ENCODE data around the gene ZNF419. TPM values are rescaled to one million over a fixed set of nuclear protein-coding genes. Genes with fewer than 3 reads are reported as not detected.
"Not testable (repeated sequence)": the region's sequence is repeated elsewhere in the genome, so short reads cannot be mapped to it uniquely, and the experiment has no call there.

The ZNF419 gene
- total RNA-seq, 2 donors from 2014 or later, result 6.7 to 7.2 TPM

DNA sequence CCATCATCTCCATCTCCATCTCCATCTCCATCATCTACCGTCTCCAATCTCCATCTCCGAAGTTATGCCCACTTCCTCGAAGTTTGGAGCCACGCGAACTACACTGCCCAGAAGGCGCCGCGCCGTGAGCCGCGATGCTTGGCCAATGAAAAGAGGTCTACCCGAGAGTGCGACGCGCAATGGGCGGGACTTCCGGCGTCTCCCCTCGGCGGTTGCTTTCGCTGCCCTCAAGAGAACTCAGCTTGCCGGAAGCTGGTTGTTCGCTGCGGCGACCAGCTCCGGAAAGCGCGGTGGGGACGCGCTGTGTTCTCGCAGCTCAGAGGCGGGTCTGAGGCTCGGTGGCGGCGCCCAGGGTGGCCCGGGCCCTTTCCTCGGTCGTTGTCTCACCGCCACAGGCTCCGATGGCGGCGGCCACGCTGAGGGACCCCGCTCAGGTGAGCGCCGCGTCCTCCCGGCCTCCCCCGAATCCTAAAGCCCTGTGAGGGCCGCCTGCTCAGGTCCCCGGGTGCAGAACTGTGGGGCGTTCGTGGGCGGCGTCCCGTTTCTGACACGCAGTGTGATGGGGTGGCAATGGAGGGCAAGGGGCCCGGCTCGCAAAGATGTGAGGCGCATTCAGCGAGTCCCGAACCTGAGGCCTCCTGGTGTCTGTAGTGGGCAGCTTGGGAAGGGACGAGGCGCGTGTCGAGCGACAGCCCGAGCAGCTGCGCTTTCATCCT lies 12.3 kb downstream of the ZNF419 start, which contains the start of gene ZNF773:
ZNF773 (plus strand) TSS at position 259 of the 716 bp plus-strand sequence; CDS start at position 402, 143 bp downstream.
- H3K27ac Mint-ChIP-seq, result peak within 1 kb of the TSS; percentile 48 to 74
- not testable (repeated sequence) for H3K27me3 Mint-ChIP-seq
- peaks cover 18% of the 10 kb centered on the region for H3K9me3 Mint-ChIP-seq
- peak; percentile 98 to 100 for ATAC-seq
- peak within 1 kb of the TSS; percentile 85 for H3K4me3 Mint-ChIP-seq
- peaks cover 20 to 26% of the 10 kb centered on the region in 2 donors for H3K4me1 Mint-ChIP-seq (ENCODE audit: low read depth in 2 of 2)
- H3K36me3 Mint-ChIP-seq, result peaks cover 60% of the 10 kb centered on the region
- peak; percentile 96 for DNase-seq (ENCODE audit: low spot score)

DNA sequence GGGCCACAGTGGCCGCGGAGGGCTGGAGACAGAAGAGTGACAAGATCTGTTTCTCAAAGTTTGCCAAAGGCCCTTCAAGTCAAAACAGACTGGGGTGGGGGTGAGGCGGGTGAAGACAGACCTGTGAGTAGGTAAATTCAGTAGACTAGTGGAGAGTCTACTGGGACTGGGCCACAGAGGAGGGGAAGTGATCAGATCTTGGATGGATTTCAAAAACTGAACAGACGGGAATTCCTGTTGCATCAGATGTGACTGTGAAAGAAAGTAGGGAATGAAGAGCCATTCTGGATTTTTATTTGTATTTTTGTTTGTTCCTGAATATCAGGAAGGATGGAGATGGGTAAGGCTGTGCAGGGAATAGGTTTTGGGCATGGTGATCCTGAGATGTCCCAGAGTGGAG lies 12.8 kb downstream of the ZNF419 start:
- H3K27ac Mint-ChIP-seq, result peak overlapping the region; percentile 47 to 74
- H3K36me3 Mint-ChIP-seq, result peaks cover 61% of the 10 kb centered on the region
- H3K9me3 Mint-ChIP-seq, result peaks cover 18% of the 10 kb centered on the region
- peaks cover 20 to 26% of the 10 kb centered on the region in 2 donors for H3K4me1 Mint-ChIP-seq (ENCODE audit: low read depth in 2 of 2)
- H3K27me3 Mint-ChIP-seq; ATAC-seq; DNase-seq (ENCODE audit: low spot score): not testable (repeated sequence)
- H3K4me3 Mint-ChIP-seq, result peak overlapping the region; percentile 85

DNA sequence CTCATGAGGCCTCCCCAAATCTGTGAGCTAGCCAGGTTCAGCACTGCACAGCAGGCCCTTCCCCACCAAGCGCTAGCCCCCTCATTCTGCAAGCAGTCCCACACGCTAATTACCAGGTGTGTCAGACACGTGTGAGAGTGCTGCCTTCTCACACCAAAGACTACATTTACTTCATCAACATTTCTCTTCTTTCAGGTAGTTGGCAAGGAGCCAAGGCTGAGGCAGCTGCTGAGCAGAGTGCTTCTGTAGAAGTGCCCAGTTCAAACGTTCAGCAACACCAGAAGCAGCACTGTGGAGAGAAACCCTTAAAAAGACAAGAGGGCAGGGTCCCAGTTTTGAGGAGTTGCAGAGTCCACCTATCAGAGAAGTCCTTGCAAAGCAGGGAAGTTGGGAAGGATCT lies 18.6 kb downstream of the ZNF419 start:
- no peaks in the 10 kb centered on the region for H3K27me3 Mint-ChIP-seq
- no peak overlapping the region for H3K27ac Mint-ChIP-seq
- H3K4me1 Mint-ChIP-seq (ENCODE audit: low read depth in 2 of 2), result peaks cover 2 to 14% of the 10 kb centered on the region in 2 donors
- DNase-seq (ENCODE audit: low spot score), result no peak
- H3K9me3 Mint-ChIP-seq, result peaks cover 25% of the 10 kb centered on the region
- ATAC-seq, result no peak
- H3K4me3 Mint-ChIP-seq, result no peak overlapping the region
- peaks cover 77% of the 10 kb centered on the region for H3K36me3 Mint-ChIP-seq

DNA sequence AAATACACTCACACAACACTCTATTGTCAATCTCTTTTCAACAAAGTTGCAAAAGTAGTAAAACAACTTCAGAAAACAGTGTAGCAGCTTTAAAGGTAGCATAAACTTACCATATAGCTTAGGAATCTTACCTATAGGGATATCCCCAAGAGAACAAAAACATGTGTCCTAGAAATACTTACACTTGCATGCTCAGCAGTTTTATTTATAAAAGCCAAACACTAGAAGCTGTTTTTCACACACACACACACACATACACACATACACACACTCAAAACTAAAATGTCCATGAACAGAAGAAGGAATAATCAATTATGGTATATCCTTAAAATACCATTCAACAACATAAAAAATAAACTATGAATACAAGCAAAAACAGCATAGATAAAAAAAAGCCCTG lies 23.9 kb downstream of the ZNF419 start:
- H3K9me3 Mint-ChIP-seq, result peaks cover 34% of the 10 kb centered on the region

DNA sequence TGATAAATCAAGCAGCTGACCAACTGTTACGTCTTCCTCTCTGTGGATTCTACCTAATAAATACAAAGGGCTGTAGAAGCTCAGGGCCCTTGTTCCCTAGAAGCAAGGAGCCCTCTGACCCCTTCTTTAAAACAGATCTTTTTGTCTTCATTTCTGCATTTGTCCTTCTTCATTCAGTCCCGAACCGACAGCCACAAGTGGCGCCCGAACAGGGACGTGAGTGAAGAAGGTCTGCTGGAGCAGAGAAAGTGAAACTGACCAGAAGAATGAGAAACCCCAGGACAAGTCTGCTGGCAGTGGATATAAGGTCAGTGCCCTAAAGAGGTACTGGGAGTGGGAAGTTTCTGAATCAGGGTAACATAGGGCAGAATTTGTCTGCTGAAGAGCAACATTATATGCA lies 25.3 kb downstream of the ZNF419 start:
- Mint-ChIP-seq H3K36me3 (peaks cover 68% of the 10 kb centered on the region), H3K27ac (no peak overlapping the region), H3K4me3 (no peak overlapping the region), H3K27me3 (no peaks in the 10 kb centered on the region), H3K9me3 (peaks cover 33% of the 10 kb centered on the region), H3K4me1 (ENCODE audit: low read depth in 2 of 2) (no peaks in the 10 kb centered on the region)
- ATAC-seq (no peak), DNase-seq (ENCODE audit: low spot score) (no peak)

More for the DNA sequence above, 23.9 kb downstream of the ZNF419 start:
- no peak for DNase-seq (ENCODE audit: low spot score)
- Mint-ChIP-seq H3K36me3 (peaks cover 73% of the 10 kb centered on the region), H3K4me3 (no peak overlapping the region), H3K27me3 (no peaks in the 10 kb centered on the region), H3K27ac (no peak overlapping the region), H3K4me1 (ENCODE audit: low read depth in 2 of 2) (no peaks in the 10 kb centered on the region)
- ATAC-seq, result no peak

DNA sequence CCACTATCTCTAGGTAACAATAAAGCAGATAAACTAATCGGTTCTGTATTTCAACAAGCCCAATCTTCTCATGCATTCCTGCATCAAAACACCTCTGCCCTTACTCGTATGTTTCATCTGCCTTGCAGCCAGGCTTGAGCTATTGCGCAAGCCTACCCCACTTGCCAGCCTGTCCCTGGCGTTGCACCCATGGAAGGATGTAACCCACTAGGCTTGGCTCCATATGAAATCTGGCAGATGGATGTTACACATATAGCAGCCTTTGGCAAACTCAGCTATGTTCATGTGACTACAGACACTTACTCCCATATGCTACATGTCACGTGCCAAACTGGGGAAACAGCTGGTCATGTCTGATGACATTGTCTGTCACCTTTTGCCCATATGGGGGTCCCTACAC lies 27.7 kb downstream of the ZNF419 start:
- H3K27me3 Mint-ChIP-seq, result no peaks in the 10 kb centered on the region
- H3K27ac Mint-ChIP-seq, result no peak overlapping the region
- DNase-seq (ENCODE audit: low spot score) (no peak), ATAC-seq (no peak)
- no peak overlapping the region for H3K4me3 Mint-ChIP-seq
- peaks cover 30% of the 10 kb centered on the region for H3K9me3 Mint-ChIP-seq
- no peaks in the 10 kb centered on the region for H3K4me1 Mint-ChIP-seq (ENCODE audit: low read depth in 2 of 2)
- H3K36me3 Mint-ChIP-seq, result peaks cover 48% of the 10 kb centered on the region

DNA sequence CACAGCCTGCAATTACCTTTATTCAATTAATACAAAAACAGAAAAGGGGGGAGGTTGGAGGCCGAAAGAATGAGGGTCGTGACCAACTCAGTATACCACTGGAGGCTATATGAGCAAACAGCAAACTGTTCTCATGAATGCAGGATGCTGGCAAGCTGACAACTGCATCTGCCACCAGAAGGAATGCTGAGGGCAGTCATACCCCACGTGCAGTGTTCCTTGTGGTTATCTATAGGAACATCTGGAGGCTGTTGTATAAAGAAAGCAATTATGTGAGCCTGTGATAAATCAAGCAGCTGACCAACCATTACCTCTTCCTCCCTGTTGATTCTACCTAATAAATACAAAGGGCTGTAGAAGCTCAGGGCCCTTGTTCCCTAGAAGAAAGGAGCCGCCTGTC lies 30.5 kb downstream of the ZNF419 start:
- H3K4me1 Mint-ChIP-seq (ENCODE audit: low read depth in 2 of 2); H3K27me3 Mint-ChIP-seq; ATAC-seq; H3K4me3 Mint-ChIP-seq; H3K27ac Mint-ChIP-seq; DNase-seq (ENCODE audit: low spot score): not testable (repeated sequence)
- peaks cover 39% of the 10 kb centered on the region for H3K36me3 Mint-ChIP-seq
- H3K9me3 Mint-ChIP-seq, result peaks cover 20% of the 10 kb centered on the region

DNA sequence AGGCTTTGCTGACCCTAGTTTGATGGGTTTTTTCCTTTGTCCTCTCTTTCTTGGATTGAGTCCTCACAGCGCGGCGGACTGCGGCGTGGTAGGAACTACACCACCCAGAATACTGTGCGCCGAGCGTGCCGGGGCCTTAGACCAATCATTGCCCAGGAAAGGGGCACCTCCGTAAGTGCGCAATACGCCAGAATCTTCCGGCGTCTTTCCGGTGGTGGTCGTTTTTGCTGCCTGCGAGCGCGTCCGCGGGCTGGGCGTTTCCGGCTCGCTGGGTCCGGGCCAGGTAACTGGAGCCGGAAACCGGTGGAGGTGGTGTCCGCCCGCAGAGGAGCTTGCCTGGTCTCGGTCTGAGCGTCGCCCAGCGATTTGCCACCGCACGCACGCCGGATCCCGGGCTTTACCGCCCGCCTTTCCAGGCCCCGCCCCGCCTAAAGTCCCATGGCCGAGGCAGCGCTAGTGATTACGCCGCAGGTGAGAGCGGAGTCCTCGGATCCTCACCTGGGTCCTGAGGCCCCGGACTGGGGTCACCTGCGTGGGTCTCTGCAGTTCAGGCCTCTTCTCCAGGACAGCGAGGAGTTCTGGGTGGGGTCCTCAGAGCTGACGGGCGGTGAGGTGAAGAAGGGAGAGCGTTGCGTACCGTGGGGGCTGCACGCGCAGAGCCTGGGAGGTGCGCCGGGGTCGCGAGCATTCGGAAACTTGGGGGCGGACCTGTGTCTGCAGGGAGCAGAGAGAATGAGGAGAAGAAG lies 39.8 kb downstream of the ZNF419 start, which contains the start of gene ZNF549:
ZNF549 (plus strand) TSS at position 221 of the 746 bp plus-strand sequence; CDS start at position 439, 218 bp downstream.
- peak; percentile 100 for ATAC-seq
- H3K27me3 Mint-ChIP-seq, result peaks cover 0 to 7% of the 10 kb centered on the region in 2 donors
- peaks cover 28% of the 10 kb centered on the region for H3K36me3 Mint-ChIP-seq
- peak; percentile 92 for DNase-seq (ENCODE audit: low spot score)
- peaks cover 11% of the 10 kb centered on the region for H3K9me3 Mint-ChIP-seq
- peak within 1 kb of the TSS; percentile 92 for H3K4me3 Mint-ChIP-seq
- H3K4me1 Mint-ChIP-seq (ENCODE audit: low read depth in 2 of 2), result peaks cover 12 to 15% of the 10 kb centered on the region in 2 donors
- peak within 1 kb of the TSS; percentile 72 to 85 for H3K27ac Mint-ChIP-seq

DNA sequence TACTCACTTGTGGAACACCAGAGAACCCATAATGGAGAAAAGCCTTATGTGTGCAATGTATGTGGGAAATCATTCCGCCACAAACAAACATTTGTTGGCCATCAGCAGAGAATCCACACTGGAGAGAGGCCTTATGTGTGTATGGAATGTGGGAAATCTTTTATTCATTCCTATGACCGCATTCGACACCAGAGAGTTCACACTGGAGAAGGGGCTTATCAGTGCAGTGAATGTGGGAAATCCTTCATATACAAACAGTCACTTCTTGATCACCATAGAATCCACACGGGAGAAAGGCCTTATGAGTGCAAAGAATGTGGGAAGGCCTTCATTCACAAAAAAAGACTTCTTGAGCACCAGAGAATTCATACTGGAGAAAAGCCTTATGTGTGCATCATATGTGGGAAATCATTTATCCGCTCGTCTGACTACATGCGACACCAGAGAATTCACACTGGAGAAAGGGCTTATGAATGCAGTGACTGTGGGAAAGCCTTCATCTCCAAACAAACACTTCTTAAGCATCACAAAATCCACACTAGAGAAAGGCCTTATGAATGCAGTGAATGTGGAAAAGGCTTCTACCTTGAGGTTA lies 50.5 kb downstream of the ZNF419 start:
- no peak for ATAC-seq
- DNase-seq (ENCODE audit: low spot score), result no peak
- no peak overlapping the region for H3K27ac Mint-ChIP-seq

More for the DNA sequence above, 50.5 kb downstream of the ZNF419 start:
- H3K9me3 Mint-ChIP-seq, result peaks cover 37% of the 10 kb centered on the region
- H3K4me3 Mint-ChIP-seq, result no peak overlapping the region
- H3K36me3 Mint-ChIP-seq, result peaks cover 92% of the 10 kb centered on the region
- H3K27me3 Mint-ChIP-seq, result no peaks in the 10 kb centered on the region
- H3K4me1 Mint-ChIP-seq (ENCODE audit: low read depth in 2 of 2), result peaks cover 0 to 4% of the 10 kb centered on the region in 2 donors

Other genes with a start within 250 kb of the ZNF419 start
- gene ZNF805, start 247.1 kb upstream of the ZNF419 start, total RNA-seq, result 10 to 100 TPM; 14.7 to 15.5 TPM
- gene ZNF460, start 207.3 kb upstream of the ZNF419 start, total RNA-seq, result 100 to 1,000 TPM in 1 of 2 donors, 10 to 100 TPM in 1; 57.5 to 106 TPM
- gene ZNF543, start 167.3 kb upstream of the ZNF419 start, total RNA-seq, result 1 to 10 TPM; 5.9 to 7.2 TPM
- gene ZNF304, start 136.5 kb upstream of the ZNF419 start, total RNA-seq, result 1 to 10 TPM; 4.7 to 9.8 TPM
- gene TRAPPC2B, start 124.2 kb upstream of the ZNF419 start, total RNA-seq, result 1 to 10 TPM; 3.5 to 5.2 TPM
- 1 to 10 TPM; 2.2 to 3.0 TPM for gene ZNF547, start 124.2 kb upstream of the ZNF419 start, total RNA-seq
- gene ZNF548, start 97.9 kb upstream of the ZNF419 start, total RNA-seq, result 10 to 100 TPM; 18.9 to 22.0 TPM
- 10 to 100 TPM; 10.6 to 11.1 TPM for gene ZNF17, start 76.6 kb upstream of the ZNF419 start, total RNA-seq
- 10 to 100 TPM; 11.5 to 21.7 TPM for gene ZNF749, start 52.4 kb upstream of the ZNF419 start, total RNA-seq
- gene VN1R1, start 30.6 kb upstream of the ZNF419 start, total RNA-seq, result under 1 TPM in 1 of 2 donors, not detected in 1; 0.21 TPM
- 1 to 10 TPM; 3.4 to 6.8 TPM for gene ZNF772, start 10.2 kb upstream of the ZNF419 start, total RNA-seq
- 1 to 10 TPM; 4.8 to 5.6 TPM for gene ZNF773, start 12.2 kb downstream of the ZNF419 start, total RNA-seq
- 1 to 10 TPM; 4.8 to 7.3 TPM for gene ZNF549, start 39.6 kb downstream of the ZNF419 start, total RNA-seq
- gene ZNF550, start 72.1 kb downstream of the ZNF419 start, total RNA-seq, result 1 to 10 TPM; 7.8 to 8.8 TPM
- 1 to 10 TPM; 3.1 to 3.4 TPM for gene ZNF416, start 91.2 kb downstream of the ZNF419 start, total RNA-seq
- 1 to 10 TPM; 4.8 to 5.5 TPM for gene ZIK1, start 96.4 kb downstream of the ZNF419 start, total RNA-seq
- gene ZNF530, start 112.1 kb downstream of the ZNF419 start, total RNA-seq, result 1 to 10 TPM; 4.7 to 9.8 TPM
- gene ZNF134, start 126.5 kb downstream of the ZNF419 start, total RNA-seq, result 10 to 100 TPM; 11.3 to 11.6 TPM
- 10 to 100 TPM in 1 of 2 donors, 1 to 10 TPM in 1; 9.9 to 12.4 TPM for gene ZNF211, start 145.4 kb downstream of the ZNF419 start, total RNA-seq
- not detected for gene ZSCAN4, start 181.2 kb downstream of the ZNF419 start, total RNA-seq
- gene ZNF551, start 194.2 kb downstream of the ZNF419 start, total RNA-seq, result 10 to 100 TPM in 1 of 2 donors, 1 to 10 TPM in 1; 6.6 to 13.5 TPM
- gene ZNF154, start 221.5 kb downstream of the ZNF419 start, total RNA-seq, result 1 to 10 TPM in 1 of 2 donors, under 1 TPM in 1; 0.81 to 1.3 TPM
- 1 to 10 TPM; 5.7 to 9.0 TPM for gene ZNF671, start 239.9 kb downstream of the ZNF419 start, total RNA-seq